Fibroblast of villous mesenchyme (primary cell): ENCODE measurements around the gene SNED1. TPM values are rescaled to one million over a fixed set of nuclear protein-coding genes. Genes with fewer than 3 reads are reported as not detected.

Experiments used
- DNase-seq: peaks from one replicate; pipeline ENCODE4 v3.0.0-alpha.2; 2010; ENCODE audit warnings: low read depth
- H3K4me3 ChIP-seq: 2 replicates; pipeline ENCODE4 v1.5.1; 2011; ENCODE audit warnings: low read depth, mild to moderate bottlenecking, low read length
- CTCF ChIP-seq: IDR thresholded peaks from 2 replicates; pipeline ENCODE4 v1.5.1; 2012; ENCODE audit warnings: low read depth, mild to moderate bottlenecking, low read length; ENCODE audit not compliant: insufficient read depth
- total RNA-seq: library from RNA; depleted of rRNA; stranded (reverse); fragments of >200 nt; gene quantifications from 2 replicates; pipeline ENCODE4 v1.2.3, GENCODE V29; 2012

SNED1 gene
- total RNA-seq, 1 donor, result 6.5 TPM

- no peak for TF ChIP-seq CTCF
- no peak overlapping the region for H3K4me3 ChIP-seq
- DNase-seq, result no peak
Measured at GRCh38 chr2:241114836-241115235, 116.4 kb downstream of the SNED1 start.

GRCh38 chr2:241115361-241115760, 116.9 kb downstream of the SNED1 start:
- H3K4me3 ChIP-seq, result no peak overlapping the region
- DNase-seq, result no peak
- no peak for TF ChIP-seq CTCF

GRCh38 chr2:241116606-241117560, 118.5 kb downstream of the SNED1 start:
- no peak overlapping the region for H3K4me3 ChIP-seq
- no peak for DNase-seq
- TF ChIP-seq CTCF, result no peak

- DNase-seq, result no peak
- no peak for TF ChIP-seq CTCF
- H3K4me3 ChIP-seq, result no peak overlapping the region
Measured at GRCh38 chr2:241118737-241119505, 120.5 kb downstream of the SNED1 start.

- no peak overlapping the region for H3K4me3 ChIP-seq
- no peak for TF ChIP-seq CTCF
- no peak for DNase-seq
Measured at GRCh38 chr2:241120440-241120839, 122.0 kb downstream of the SNED1 start.

- no peak for DNase-seq
- no peak for TF ChIP-seq CTCF
- no peak overlapping the region for H3K4me3 ChIP-seq
Measured at GRCh38 chr2:241121008-241121407, 122.6 kb downstream of the SNED1 start.
